GM06990 (cell line): ENCODE data around the gene UFSP2.

Experiments used
- DNase-seq: peaks from one replicate; pipeline ENCODE4 v3.0.0-alpha.2; 2011; ENCODE audit not compliant: insufficient read length; ENCODE audit errors: extremely low read depth
- H3K27me3 ChIP-seq: replicated peaks from 2 replicates; pipeline ENCODE4 v1.6.0; 2011; ENCODE audit warnings: low read length; ENCODE audit not compliant: control insufficient read depth, insufficient read depth
- H3K36me3 ChIP-seq: 2 replicates; pipeline ENCODE4 v1.5.1; 2011; ENCODE audit warnings: low read length; ENCODE audit not compliant: control insufficient read depth, insufficient read depth
- H3K4me3 ChIP-seq: replicated peaks from 2 replicates; pipeline ENCODE4 v1.5.1; 2011; ENCODE audit warnings: low read depth, mild to moderate bottlenecking, control low read depth, low read length
- CTCF ChIP-seq: IDR thresholded peaks from 2 replicates; pipeline ENCODE4 v1.5.1; 2011; ENCODE audit warnings: low read length, control low read depth, mild to moderate bottlenecking, inconsistent platforms; ENCODE audit not compliant: insufficient read depth, poor library complexity, severe bottlenecking

UFSP2 gene

GRCh38 chr4:185361872-185362271 is 63.9 kb downstream of the UFSP2 start:
- H3K27me3 ChIP-seq: no peaks in the 10 kb centered on the region
- H3K4me3 ChIP-seq: no peak overlapping the region
- DNase-seq: no peak
- peaks cover 14% of the 10 kb centered on the region for H3K36me3 ChIP-seq
- no peak for TF ChIP-seq CTCF

GRCh38 chr4:185359767-185360446 is 65.9 kb downstream of the UFSP2 start:
- no peaks in the 10 kb centered on the region for H3K27me3 ChIP-seq
- no peak overlapping the region for H3K4me3 ChIP-seq
- no peak for DNase-seq
- H3K36me3 ChIP-seq: peaks cover 18% of the 10 kb centered on the region
- no peak for TF ChIP-seq CTCF

GRCh38 chr4:185358959-185359358 is 66.8 kb downstream of the UFSP2 start:
- Histone ChIP-seq H3K27me3 (no peaks in the 10 kb centered on the region), H3K36me3 (peaks cover 22% of the 10 kb centered on the region), H3K4me3 (no peak overlapping the region)
- TF ChIP-seq CTCF: no peak
- DNase-seq: no peak

- Histone ChIP-seq H3K36me3 (peaks cover 22% of the 10 kb centered on the region), H3K27me3 (no peaks in the 10 kb centered on the region), H3K4me3 (no peak overlapping the region)
- no peak for TF ChIP-seq CTCF
- no peak for DNase-seq
Observed at GRCh38 chr4:185358514-185358913, 67.2 kb downstream of the UFSP2 start.

- Histone ChIP-seq H3K36me3 (peaks cover 22% of the 10 kb centered on the region), H3K27me3 (no peaks in the 10 kb centered on the region), H3K4me3 (no peak overlapping the region)
- no peak for DNase-seq
- TF ChIP-seq CTCF: no peak
Observed at GRCh38 chr4:185357733-185358440, 67.9 kb downstream of the UFSP2 start.
